HG03442 (cell line): Measurements from ENCODE around the gene DIAPH3.

ENCODE experiments used
- ATAC-seq: cut with Tn5 transposase; IDR thresholded peaks from one replicate; pipeline ENCODE4 v1.9.1; 2021; ENCODE audit warnings: mild to moderate bottlenecking, moderate library complexity; ENCODE audit not compliant: unreplicated experiment

Gene DIAPH3

DNA sequence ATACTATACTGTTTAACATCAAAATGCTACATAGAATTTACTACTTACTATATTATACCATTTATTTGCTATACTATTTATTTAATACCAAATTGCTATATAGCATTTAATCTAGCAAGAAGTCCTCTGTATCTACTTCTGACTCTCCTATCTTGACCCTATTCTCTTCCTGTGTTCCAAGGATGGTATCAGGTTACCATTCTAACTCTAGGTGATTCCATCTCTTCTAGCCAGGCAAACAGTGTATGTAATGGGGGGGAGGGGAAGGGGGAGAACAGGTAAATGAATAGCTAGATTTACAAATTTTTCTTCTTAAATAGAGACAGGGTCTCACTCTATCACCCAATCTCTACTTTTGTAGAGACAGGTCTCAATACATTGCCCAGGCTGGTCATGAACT lies 200.3 kb downstream of the DIAPH3 start:
- no peak for ATAC-seq

- ATAC-seq = no peak
These were observed 201.4 kb downstream of the DIAPH3 start for GRCh38 chr13:59962343-59962742.

GRCh38 chr13:59960683-59961082 lies 203.0 kb downstream of the DIAPH3 start:
- no peak for ATAC-seq

GRCh38 chr13:59957438-59957837 lies 206.3 kb downstream of the DIAPH3 start:
- no peak for ATAC-seq

DNA sequence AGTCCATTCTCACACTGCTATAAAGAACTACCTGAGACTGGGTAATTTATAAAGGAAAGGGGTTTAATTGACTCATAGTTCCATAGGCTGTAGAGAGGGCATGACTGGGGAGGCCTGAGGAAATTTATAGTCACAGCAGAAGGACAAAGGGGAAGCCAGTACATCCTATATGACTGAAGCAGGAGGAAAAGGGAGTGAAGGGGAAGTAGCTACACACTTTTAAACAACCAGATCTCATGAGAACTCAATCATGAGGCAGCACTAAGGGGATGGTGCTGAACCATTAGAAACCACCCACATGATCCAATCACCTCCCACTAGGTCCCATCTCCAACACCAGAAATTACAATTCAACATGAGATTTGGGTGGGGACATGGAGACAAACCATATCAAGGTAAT lies 209.1 kb downstream of the DIAPH3 start:
- no peak for ATAC-seq

DNA sequence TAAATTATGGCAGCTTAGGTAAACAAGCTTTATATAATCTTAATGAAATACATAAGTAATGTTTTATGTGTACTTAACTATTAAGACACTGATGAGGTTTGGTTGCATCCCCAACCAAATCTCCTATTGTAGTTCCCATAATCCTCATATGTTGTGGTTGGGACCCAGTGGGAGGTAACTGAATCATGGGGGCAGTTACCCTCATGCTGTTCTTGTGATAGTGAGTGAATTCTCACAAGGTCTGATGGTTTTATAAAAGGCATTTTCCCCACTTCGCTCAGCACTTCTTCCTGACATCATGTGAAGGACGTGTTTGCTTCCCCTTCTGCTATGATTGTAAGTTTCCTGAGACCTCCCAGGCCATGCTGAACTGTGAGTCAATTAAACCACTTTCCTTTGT lies 212.7 kb downstream of the DIAPH3 start:
- ATAC-seq = no peak

- no peak for ATAC-seq
These were observed 213.5 kb downstream of the DIAPH3 start for GRCh38 chr13:59950266-59950665.

GRCh38 chr13:59948686-59949085 lies 215.0 kb downstream of the DIAPH3 start:
- ATAC-seq = no peak

- ATAC-seq = no peak
These were observed 216.8 kb downstream of the DIAPH3 start for GRCh38 chr13:59946944-59947343.

DNA sequence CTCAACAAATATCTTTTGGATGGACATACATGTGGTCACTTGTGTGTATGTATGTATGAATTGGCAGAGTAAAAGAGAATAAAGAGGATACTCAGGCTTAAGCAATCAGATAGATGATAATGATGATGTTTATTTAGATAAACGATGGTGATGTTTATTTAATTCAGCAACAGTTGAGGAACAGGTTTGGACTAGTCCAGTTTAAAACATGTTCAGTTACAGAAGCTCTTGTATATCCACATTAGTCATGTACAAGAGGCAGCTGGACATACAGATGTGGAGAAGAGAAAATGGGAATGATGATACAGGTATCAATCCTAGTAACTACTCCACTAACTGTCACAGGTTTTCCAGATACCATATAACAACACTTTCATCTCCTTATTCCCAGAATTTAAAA lies 232.1 kb downstream of the DIAPH3 start:
- ATAC-seq = no peak

DNA sequence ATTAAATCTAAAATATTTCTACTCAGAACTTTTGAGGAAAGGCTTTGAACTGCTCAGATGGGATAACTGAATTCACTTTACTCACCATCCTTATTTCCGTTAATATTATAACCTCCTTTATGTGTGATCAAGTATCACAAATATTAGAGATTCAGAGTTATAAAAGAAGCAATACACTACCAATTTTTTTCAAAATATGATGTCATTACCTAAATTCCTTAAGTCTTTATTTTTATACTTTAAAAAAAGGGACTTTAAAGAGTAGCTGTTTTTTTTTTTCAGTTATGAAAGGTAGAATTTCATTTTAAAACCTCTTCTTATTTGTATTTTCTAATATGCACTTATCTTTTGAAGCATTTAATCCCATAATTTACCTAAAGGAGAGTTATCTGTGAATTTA lies 239.5 kb downstream of the DIAPH3 start:
- no peak for ATAC-seq

GRCh38 chr13:59915252-59915651 lies 248.5 kb downstream of the DIAPH3 start:
- no peak for ATAC-seq

- no peak for ATAC-seq
These were observed 249.2 kb downstream of the DIAPH3 start for GRCh38 chr13:59914556-59914955.

- ATAC-seq = no peak
These were observed 257.2 kb downstream of the DIAPH3 start for GRCh38 chr13:59906413-59907049.

DNA sequence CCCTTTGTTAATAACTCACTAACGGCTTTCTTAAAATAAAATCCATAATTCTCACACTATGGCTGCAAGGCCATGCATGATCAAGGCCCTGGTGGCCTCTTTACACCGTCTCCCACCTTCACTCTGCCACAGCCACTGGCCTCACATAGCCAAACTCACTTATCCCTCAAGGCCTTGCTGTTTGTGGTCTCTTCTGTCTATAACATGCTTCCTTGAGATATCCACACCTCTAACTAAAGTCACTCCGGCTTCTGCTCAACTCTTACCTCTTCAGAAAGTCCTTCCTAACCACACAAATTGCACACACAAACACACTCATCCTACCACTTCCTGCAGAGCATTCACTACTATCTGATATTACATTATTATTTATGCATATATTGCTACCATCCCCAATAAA lies 262.5 kb downstream of the DIAPH3 start:
- ATAC-seq = no peak

GRCh38 chr13:59898066-59898465 lies 265.7 kb downstream of the DIAPH3 start:
- ATAC-seq = no peak

DNA sequence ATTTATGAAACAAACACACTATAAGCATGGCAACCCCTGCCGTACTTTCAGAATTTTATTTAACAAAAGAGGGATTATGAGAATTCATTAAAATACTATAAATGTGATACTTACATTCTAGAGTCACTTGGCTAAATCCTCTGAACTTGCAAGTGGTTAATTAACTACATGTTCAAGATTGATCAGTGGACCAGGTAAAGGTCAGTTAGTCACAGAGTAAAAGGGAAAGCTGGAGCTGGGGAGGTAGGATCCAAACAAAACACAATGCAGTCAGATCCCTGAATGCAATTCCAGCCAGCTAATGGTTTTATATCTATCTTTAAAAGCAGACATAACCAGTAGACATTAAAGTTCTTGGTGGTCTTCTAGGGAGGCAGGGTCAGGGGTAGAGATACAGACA lies 270.5 kb downstream of the DIAPH3 start:
- no peak for ATAC-seq

DNA sequence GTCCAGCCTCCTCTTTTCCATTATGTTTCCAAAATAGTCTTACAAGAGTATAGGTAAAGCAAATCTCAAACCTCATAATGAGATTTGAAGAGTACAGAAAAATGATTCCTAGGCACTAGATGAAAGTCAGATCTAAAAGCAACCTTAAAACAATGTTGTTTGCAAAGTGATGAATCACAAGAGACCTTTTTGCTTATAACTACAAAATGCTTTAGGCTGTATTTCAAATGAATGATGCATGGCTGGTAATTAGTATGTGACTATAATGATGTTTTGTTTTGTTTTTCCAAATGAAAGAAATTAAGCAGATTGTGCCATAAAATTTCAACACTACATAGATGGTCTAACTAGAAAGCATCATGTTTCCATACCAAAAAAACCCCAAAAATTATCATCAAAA lies 272.7 kb downstream of the DIAPH3 start:
- no peak for ATAC-seq

GRCh38 chr13:59890054-59890453 lies 273.7 kb downstream of the DIAPH3 start:
- no peak for ATAC-seq

DNA sequence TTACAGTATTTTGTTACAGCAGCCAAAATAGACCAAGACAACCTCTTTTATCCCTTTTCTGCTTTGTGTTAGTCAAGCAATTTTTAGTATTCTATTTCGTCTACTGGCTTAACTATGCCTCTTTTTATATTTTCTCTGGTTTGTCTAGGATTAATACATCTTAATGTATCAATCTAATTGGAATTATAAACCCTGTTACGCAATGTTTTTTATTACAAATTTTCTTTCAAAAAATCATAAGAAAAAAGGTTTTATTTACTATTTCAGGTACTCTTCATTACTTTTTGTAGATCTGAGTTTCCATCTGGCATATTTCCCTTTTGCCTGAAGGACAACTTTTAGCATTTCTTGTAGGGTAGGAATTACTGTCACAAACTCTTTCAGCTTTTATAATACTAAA lies 275.3 kb downstream of the DIAPH3 start:
- no peak for ATAC-seq

DNA sequence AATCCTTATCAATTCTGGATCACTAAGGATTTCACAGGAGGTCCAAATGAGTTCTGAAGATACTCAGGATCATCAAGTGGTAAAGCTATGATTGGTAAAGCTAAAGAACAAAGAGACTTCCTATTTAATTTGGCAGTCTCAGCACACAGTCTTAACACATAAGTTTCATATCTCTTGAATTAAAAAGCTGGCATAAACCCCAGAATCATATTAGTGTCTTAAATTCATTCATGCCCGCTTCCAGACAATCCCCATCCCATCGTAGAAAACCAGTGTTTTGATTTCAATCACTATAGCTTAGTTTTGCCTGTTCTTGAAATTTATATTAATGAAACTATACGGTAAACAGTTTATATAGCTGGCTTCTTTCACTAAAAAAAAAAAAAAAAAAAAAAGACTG lies 278.7 kb downstream of the DIAPH3 start:
- no peak for ATAC-seq

GRCh38 chr13:59883885-59884284 lies 279.8 kb downstream of the DIAPH3 start:
- no peak for ATAC-seq

- ATAC-seq = no peak
These were observed 283.3 kb downstream of the DIAPH3 start for GRCh38 chr13:59880468-59880867.
